HG03469 (cell line): ENCODE data around the gene CCDC88C.

Experiments used
- ATAC-seq: cut with Tn5 transposase; IDR thresholded peaks from one replicate; pipeline ENCODE4 v1.9.1; 2021; ENCODE audit warnings: mild to moderate bottlenecking, moderate library complexity, moderate number of reproducible peaks; ENCODE audit not compliant: unreplicated experiment

Gene CCDC88C

DNA sequence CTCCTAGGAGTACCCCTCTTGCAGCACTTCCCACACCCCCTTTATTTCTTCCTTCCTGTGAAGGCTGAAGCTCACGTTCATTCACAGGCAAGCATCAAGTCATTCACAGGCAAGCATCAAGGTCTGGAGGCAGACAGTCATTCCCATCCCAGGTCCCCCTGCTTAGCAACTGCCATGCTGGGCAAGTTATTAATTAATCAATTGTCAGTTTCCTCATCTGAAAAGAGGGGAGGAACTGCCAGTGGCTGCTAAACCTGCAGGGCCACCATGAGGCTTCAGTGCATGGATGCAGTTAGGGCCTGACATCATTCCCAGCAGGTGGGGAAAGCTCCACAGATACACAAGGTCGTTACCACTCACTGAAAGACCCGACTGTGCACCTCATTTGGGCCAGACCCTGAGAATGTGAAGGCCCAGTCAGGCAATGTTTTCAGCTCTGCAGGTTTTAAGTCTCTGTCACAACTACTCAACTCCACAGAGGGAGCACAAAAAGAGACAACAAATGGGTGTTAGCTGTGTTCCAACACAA, 88.1 kb downstream of the CCDC88C start:
- no peak for ATAC-seq

GRCh38 chr14:91328313-91329050, 89.1 kb downstream of the CCDC88C start:
- ATAC-seq, result no peak

GRCh38 chr14:91327661-91328312, 89.8 kb downstream of the CCDC88C start:
- no peak for ATAC-seq

GRCh38 chr14:91327250-91327595, 90.4 kb downstream of the CCDC88C start:
- no peak for ATAC-seq

- no peak for ATAC-seq
Measured at GRCh38 chr14:91326514-91327249, 90.9 kb downstream of the CCDC88C start.

- no peak for ATAC-seq
Measured at GRCh38 chr14:91324606-91325575, 92.7 kb downstream of the CCDC88C start.

GRCh38 chr14:91323671-91324605, 93.7 kb downstream of the CCDC88C start:
- ATAC-seq, result peak; percentile 40

- ATAC-seq, result no peak
Measured at GRCh38 chr14:91323031-91323430, 94.6 kb downstream of the CCDC88C start.

GRCh38 chr14:91322623-91323022, 95.0 kb downstream of the CCDC88C start:
- ATAC-seq, result no peak

- ATAC-seq, result no peak
Measured at GRCh38 chr14:91321131-91321530, 96.5 kb downstream of the CCDC88C start.

DNA sequence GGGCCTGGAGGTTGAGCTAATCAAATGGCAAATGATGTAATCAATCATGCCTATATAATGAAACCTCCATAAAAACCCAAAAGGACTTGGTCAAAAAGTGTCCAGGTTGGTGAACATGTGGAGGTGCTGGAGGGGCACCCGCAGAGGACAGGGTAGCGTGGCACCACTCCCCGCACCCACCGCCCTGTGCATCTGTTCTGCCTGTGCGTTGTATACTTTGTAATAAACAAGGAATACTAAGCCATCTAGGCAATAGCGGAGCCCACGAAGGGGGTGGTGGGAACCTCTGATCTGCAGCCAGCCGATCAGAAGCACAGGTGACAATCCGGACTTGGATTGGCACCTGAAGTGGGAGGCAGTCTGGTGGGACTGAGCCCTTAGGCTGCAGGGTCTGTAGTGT, 97.4 kb downstream of the CCDC88C start:
- ATAC-seq, result no peak

DNA sequence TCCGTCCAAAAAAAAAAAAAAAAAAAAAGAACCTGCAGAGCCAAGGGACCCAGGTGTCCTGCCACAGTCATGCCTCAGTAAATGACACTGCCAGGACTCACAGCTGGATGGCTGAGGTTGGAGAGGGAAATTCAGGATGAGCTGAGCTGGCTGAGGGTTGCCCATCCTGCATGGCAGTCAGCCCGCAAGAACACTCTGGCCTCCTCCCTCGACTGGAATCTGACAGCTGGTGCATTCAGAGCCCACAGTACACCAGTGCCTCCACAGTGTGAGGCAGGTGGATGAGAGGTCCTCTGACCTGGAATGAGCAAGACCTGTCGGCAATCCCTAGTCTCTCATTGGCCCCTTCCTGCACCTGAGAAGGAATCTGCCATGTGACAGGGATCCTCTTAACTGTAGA, 98.7 kb downstream of the CCDC88C start:
- no peak for ATAC-seq

DNA sequence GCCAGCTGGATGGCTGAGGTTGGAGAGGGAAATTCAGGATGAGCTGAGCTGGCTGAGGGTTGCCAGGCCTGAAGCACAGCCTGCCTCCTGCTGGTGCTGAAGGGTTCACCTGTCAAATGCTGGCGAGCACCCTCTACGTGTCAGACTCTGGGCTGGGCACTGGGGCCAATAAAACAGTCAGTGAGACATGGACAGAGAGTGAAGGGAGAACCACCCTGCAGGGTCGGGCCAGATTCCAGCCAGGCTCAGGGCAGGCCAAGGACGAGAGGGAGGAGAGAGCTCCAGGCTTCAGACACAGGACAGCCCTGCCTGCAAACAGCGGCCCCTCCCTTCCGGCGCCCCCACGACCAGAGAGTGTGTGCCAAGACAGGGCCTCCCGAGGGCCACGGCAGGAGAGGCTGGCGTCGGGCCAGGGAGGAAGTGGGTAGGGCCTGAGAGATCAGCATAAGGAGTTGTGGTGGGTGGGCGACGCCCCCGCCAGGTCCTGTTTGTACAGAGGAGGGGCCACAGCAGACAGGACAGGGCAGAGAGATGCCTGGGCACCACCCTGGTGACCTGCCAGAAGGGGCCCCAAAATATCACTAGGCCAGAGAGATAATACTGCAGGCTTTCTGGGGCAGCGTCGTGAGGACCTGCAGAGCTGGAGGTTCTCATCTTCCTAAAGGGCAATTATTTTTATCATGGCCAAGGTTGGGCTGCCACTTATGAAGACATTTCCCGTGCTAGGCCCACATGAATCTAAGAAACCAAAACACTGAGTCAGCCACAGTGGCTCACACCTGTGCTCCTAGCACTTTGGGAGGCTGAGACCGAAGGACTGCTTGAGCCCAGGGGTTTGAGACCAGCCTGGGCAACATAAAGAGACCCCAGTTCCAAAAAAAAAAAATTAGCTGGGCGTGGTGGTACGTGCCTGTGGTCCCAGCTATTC, 100.0 kb downstream of the CCDC88C start:
- ATAC-seq, result no peak

- no peak for ATAC-seq
Measured at GRCh38 chr14:91316761-91317160, 100.9 kb downstream of the CCDC88C start.

DNA sequence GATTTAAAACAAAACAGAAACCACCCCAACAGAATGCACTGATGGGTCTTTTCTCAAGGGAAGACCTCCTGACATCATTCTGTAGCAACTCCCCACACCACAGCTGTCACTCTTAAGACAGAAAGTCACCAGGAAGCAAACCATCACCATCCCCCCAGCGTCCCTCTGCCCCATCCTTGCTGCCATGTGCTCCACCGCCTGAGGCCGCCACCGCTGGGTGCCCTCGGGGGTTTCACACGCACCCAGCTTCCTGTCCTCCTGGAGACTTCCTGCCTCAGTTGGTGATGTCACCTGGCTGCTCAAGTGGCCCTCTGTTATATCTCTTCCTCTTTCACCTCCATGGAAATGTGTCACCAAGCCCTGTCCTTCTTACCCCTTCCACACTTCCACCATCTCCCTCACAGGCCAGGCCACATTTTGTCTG, 101.8 kb downstream of the CCDC88C start:
- peak; percentile 75 for ATAC-seq

- no peak for ATAC-seq
Measured at GRCh38 chr14:91313852-91314251, 103.8 kb downstream of the CCDC88C start.

GRCh38 chr14:91313154-91313850, 104.3 kb downstream of the CCDC88C start:
- no peak for ATAC-seq

DNA sequence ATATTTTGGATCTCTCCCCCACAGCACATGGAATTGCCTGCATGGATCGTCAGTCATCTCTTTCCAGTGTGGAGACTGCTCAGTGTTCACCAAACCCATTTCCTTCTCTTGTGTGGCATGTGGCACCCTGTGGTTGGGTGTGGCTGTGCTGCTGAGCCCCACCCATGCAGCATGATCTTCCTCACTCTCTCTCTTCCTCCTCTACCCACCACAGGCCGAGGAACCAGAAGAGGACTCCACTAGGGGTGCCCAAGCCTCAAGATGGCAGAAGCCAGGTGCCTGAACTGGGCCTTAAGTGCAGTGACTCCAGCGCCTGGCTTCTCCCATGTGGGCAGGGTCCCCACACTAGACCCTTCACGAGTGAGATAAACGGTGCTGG, 106.3 kb downstream of the CCDC88C start:
- ATAC-seq, result no peak
